GM12892 (cell line): ENCODE results near the gene KAT6B.

ENCODE experiments used
- POLR2A ChIP-seq: IDR thresholded peaks from 2 replicates; pipeline ENCODE4 v1.6.1; 2011; ENCODE audit warnings: low read depth, low read length, control low read depth
- POLR2AphosphoS5 ChIP-seq: IDR thresholded peaks from 2 replicates; pipeline ENCODE4 v1.6.1; 2011; ENCODE audit warnings: low read depth, low read length, control low read depth

- TF ChIP-seq POLR2A (no peak), POLR2AphosphoS5 (no peak)
These were observed 131.9 kb downstream of the KAT6B start for GRCh38 chr10:74958316-74958715.
